HG02798 (cell line): ENCODE data around the gene ARPC3.
"Not testable (repeated sequence)": the region's sequence is repeated elsewhere in the genome, so short reads cannot be mapped to it uniquely, and the experiment has no call there.

Source experiments
- ATAC-seq: cut with Tn5 transposase; IDR thresholded peaks from one replicate; pipeline ENCODE4 v1.9.1; 2021; ENCODE audit warnings: mild to moderate bottlenecking; ENCODE audit not compliant: unreplicated experiment, poor library complexity

The ARPC3 gene

GRCh38 chr12:110421159-110421661 is 28.9 kb downstream of the ARPC3 start:
- no peak for ATAC-seq

GRCh38 chr12:110420644-110421043 is 29.5 kb downstream of the ARPC3 start:
- ATAC-seq: not testable (repeated sequence)

- ATAC-seq: not testable (repeated sequence)
These were observed 33.0 kb downstream of the ARPC3 start for GRCh38 chr12:110417113-110417512.

- not testable (repeated sequence) for ATAC-seq
These were observed 40.1 kb downstream of the ARPC3 start for GRCh38 chr12:110410086-110410485.

- not testable (repeated sequence) for ATAC-seq
These were observed 44.9 kb downstream of the ARPC3 start for GRCh38 chr12:110405126-110405662.

- ATAC-seq: peak; percentile 47
These were observed 46.0 kb downstream of the ARPC3 start for GRCh38 chr12:110403976-110404682.

- peak; percentile 86 for ATAC-seq
These were observed 46.8 kb downstream of the ARPC3 start, which contains the start of gene ANAPC7 for GRCh38 chr12:110403146-110403975. Gene ANAPC7, minus strand, starts transcription at chr12:110403708. Its CDS starts 81 bp downstream, at chr12:110403627.
